Stimulated activated naive CD8-positive, alpha-beta T cell treated with anti-CD3 and anti-CD28 coated beads, Interleukin-15, Interleukin-2, amounts not matched to agents 100 U/mL and 50 U/mL, for 24 hours (primary cell): ENCODE measurements around the gene CARD11.
"Not testable (repeated sequence)": the region's sequence is repeated elsewhere in the genome, so short reads cannot be mapped to it uniquely, and the experiment has no call there.

Source experiments
- ATAC-seq: fragments of 150-1000 bp; cut with Tn5 transposase; one replicate; pipeline ENCODE4 v1.10.0; 2021
- DNase-seq: peaks from one replicate; pipeline ENCODE4 v3.0.0; 2021

CARD11 gene

GRCh38 chr7:2924866-2925840, 118.5 kb downstream of the CARD11 start:
- no peak for ATAC-seq

GRCh38 chr7:2923886-2924574, 119.6 kb downstream of the CARD11 start:
- no peak for DNase-seq
- no peak for ATAC-seq

More at GRCh38 chr7:2924866-2925840, 118.5 kb downstream of the CARD11 start:
- no peak for DNase-seq

GRCh38 chr7:2923291-2923781, 120.3 kb downstream of the CARD11 start:
- DNase-seq = no peak
- ATAC-seq = no peak

GRCh38 chr7:2922866-2923265, 120.8 kb downstream of the CARD11 start:
- no peak for DNase-seq

GRCh38 chr7:2922348-2922691, 121.3 kb downstream of the CARD11 start:
- DNase-seq (no peak), ATAC-seq (no peak)

More at GRCh38 chr7:2922866-2923265, 120.8 kb downstream of the CARD11 start:
- ATAC-seq = no peak

- no peak for ATAC-seq
- DNase-seq = no peak
Observed at GRCh38 chr7:2921653-2922347, 121.9 kb downstream of the CARD11 start.

GRCh38 chr7:2920956-2921652, 122.6 kb downstream of the CARD11 start:
- DNase-seq (no peak), ATAC-seq (no peak)

- DNase-seq, ATAC-seq: not testable (repeated sequence)
Observed at GRCh38 chr7:2920480-2920879, 123.2 kb downstream of the CARD11 start.

- ATAC-seq (no peak), DNase-seq (no peak)
Observed at GRCh38 chr7:2920041-2920440, 123.6 kb downstream of the CARD11 start.

GRCh38 chr7:2919256-2919655, 124.4 kb downstream of the CARD11 start:
- no peak for ATAC-seq
- DNase-seq = no peak

GRCh38 chr7:2918406-2918805, 125.3 kb downstream of the CARD11 start:
- ATAC-seq (no peak), DNase-seq (no peak)

GRCh38 chr7:2915023-2915422, 128.6 kb downstream of the CARD11 start:
- DNase-seq = no peak
- ATAC-seq = no peak

GRCh38 chr7:2913760-2914387, 129.8 kb downstream of the CARD11 start:
- ATAC-seq = no peak
- no peak for DNase-seq

GRCh38 chr7:2912684-2913439, 130.8 kb downstream of the CARD11 start:
- DNase-seq = no peak
- ATAC-seq = no peak

- ATAC-seq (no peak), DNase-seq (no peak)
Observed at GRCh38 chr7:2911466-2911865, 132.2 kb downstream of the CARD11 start.

- DNase-seq = no peak
- no peak for ATAC-seq
Observed at GRCh38 chr7:2909471-2910039, 134.1 kb downstream of the CARD11 start.

GRCh38 chr7:2909043-2909442, 134.6 kb downstream of the CARD11 start:
- DNase-seq (no peak), ATAC-seq (no peak)

GRCh38 chr7:2908103-2908683, 135.5 kb downstream of the CARD11 start:
- ATAC-seq (no peak), DNase-seq (no peak)

GRCh38 chr7:2906197-2906931, 137.3 kb downstream of the CARD11 start:
- no peak for ATAC-seq
- no peak for DNase-seq
